Upper lobe of left lung (tissue), 6 donors: ENCODE results near the gene KNDC1. TPM values are rescaled to one million over a fixed set of nuclear protein-coding genes. Genes with fewer than 3 reads are reported as not detected.

Experiments used
- ATAC-seq, 2 donors: fragments of 200-7000 bp; cut with Tn5 transposase; one replicate each; pipeline ENCODE4 v1.9.1; 2022; ENCODE audit warnings: mild to moderate bottlenecking in 2 of 2, moderate library complexity in 2 of 2; ENCODE audit not compliant: low FRiP score in 2 of 2
- DNase-seq, 2 donors: peaks; one replicate each; pipeline ENCODE4 v3.0.0-alpha.2; 2019 to 2020
- H3K27ac ChIP-seq, 4 donors: fragments of 200-600 bp; sonication (generic); one replicate each; pipeline ENCODE4 v1.5.1; 2016 to 2019
- H3K27me3 ChIP-seq, 4 donors: fragments of 200-600 bp; sonication (generic); one replicate each; pipeline ENCODE4 v1.5.1; 2017 to 2019
- H3K36me3 ChIP-seq, 4 donors: fragments of 200-600 bp; sonication (generic); one replicate each; pipeline ENCODE4 v1.5.1; 2016 to 2019
- H3K4me1 ChIP-seq, 4 donors: fragments of 200-600 bp; sonication (generic); one replicate each; pipeline ENCODE4 v1.5.1; 2018 to 2019
- H3K4me3 ChIP-seq, 4 donors: fragments of 200-600 bp; sonication (generic); one replicate each; pipeline ENCODE4 v1.5.1; 2017 to 2019; ENCODE audit warnings: mild to moderate bottlenecking in 2 of 4, moderate library complexity in 1 of 4
- H3K9me3 ChIP-seq, 4 donors: fragments of 200-600 bp; sonication (generic); one replicate each; pipeline ENCODE4 v1.5.1; 2018 to 2019
- EP300 ChIP-seq, 4 donors: sonication (generic); formaldehyde crosslinking; IDR thresholded peaks; one replicate each; pipeline ENCODE4 v1.5.1; 2017; ENCODE audit warnings: antibody characterized with exemption in 4 of 4, control low read depth in 2 of 4
- POLR2A ChIP-seq, 4 donors: fragments of 450-650 bp; IDR thresholded peaks; one replicate each; pipeline ENCODE4 v1.5.1; 2016 to 2017; ENCODE audit warnings: antibody characterized with exemption in 4 of 4, mild to moderate bottlenecking in 2 of 4
- POLR2AphosphoS5 ChIP-seq, 2 donors: sonication (generic); formaldehyde crosslinking; IDR thresholded peaks; one replicate each; pipeline ENCODE4 v1.5.1; 2017; ENCODE audit warnings: antibody characterized with exemption in 2 of 2
- WGBS, 2 donors: methylation state at CpG; one replicate each; pipeline ENCODE4 v1.1.5; 2017 to 2018; 5-methylcytosine and 5-hydroxymethylcytosine counted together
- total RNA-seq, 6 donors: library from RNA; depleted of rRNA in 4 of 6; stranded (reverse); fragments of >200 nt in 4 of 6; gene quantifications; one replicate each; pipeline versions ENCODE4 v1.1.0 to v1.2.1, GENCODE V29; 2016 to 2021
- TF ChIP-seq, protein P1 (sequence below), 6 experiments: fragments of 450-650 bp in 4 of 6; fragments of 200-600 bp in 2 of 6; sonication (generic) in 2 of 6; IDR thresholded peaks; one replicate each; pipeline ENCODE4 v1.5.1; 2016 to 2019; ENCODE audit warnings: antibody characterized with exemption in 6 of 6
- donor health status: DM: no; HTN: no; CAD: no; lungs with moderate emphysema.
- donor health status: DM: no; HTN: yes; CAD: no; lungs with severe emphysema.

Gene KNDC1
- total RNA-seq, 6 donors from 2014 or later: 7.1 to 30.3 (median 15.5) TPM

DNA sequence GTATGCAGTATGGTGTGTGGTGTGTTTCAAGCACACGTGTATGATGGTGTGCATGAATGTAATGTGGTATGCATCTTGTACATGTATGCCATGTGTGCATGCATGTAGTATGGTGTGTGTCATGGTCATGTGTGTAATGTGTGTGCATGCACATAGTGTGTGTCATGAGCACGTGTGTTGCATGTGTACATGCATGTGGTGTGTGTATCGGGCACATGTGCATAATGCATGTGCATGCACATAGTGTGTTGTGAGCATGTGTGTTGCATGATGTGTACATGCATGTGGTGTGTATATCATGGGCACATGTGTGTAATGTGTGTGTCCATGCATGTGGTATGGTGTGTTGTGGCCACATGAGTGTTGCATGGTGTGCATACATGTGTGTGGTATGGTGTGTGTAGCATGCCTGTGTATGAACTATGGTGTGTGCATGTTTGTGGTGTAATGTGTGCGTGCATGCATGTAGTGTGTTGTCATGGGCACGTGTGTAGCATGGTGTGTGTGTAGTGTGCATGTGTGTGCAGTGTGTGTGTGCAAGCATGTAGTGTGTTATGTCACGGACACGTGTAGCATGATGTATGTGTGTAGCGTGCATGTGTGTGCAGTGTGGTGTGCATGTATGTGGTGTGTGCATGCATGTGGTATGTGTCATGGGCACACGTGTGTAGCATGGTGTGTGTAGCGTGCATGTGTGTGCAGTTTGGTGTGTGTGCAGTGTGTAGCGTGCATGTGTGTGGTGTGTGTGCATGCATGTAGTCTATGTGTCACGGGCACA is 17.6 kb downstream of the KNDC1 start:
- H3K36me3 ChIP-seq: no peaks in the 10 kb centered on the region
- no peak for DNase-seq
- H3K9me3 ChIP-seq: no peaks in the 10 kb centered on the region
- WGBS, 2 donors: 93 to 94% methylated on average over 12 of the region's 12 CpGs
- ATAC-seq: no peak
- no peak overlapping the region for H3K4me3 ChIP-seq
- no peaks in the 10 kb centered on the region for H3K27me3 ChIP-seq
- H3K4me1 ChIP-seq: no peaks in the 10 kb centered on the region
- TF ChIP-seq POLR2AphosphoS5 (IDR thresholded peaks at IDR 0.05) (no peak), EP300 (IDR thresholded peaks at IDR 0.05) (no peak), POLR2A (IDR thresholded peaks at IDR 0.05) (no peak)
- TF ChIP-seq, protein P1, sequence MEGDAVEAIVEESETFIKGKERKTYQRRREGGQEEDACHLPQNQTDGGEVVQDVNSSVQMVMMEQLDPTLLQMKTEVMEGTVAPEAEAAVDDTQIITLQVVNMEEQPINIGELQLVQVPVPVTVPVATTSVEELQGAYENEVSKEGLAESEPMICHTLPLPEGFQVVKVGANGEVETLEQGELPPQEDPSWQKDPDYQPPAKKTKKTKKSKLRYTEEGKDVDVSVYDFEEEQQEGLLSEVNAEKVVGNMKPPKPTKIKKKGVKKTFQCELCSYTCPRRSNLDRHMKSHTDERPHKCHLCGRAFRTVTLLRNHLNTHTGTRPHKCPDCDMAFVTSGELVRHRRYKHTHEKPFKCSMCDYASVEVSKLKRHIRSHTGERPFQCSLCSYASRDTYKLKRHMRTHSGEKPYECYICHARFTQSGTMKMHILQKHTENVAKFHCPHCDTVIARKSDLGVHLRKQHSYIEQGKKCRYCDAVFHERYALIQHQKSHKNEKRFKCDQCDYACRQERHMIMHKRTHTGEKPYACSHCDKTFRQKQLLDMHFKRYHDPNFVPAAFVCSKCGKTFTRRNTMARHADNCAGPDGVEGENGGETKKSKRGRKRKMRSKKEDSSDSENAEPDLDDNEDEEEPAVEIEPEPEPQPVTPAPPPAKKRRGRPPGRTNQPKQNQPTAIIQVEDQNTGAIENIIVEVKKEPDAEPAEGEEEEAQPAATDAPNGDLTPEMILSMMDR (IDR thresholded peaks at IDR 0.05): no peak
- H3K27ac ChIP-seq: no peak overlapping the region

- DNase-seq: peak in 1 of 2 donors; percentile 46
- H3K27ac ChIP-seq: no peak overlapping the region
- ATAC-seq: no peak
- no peaks in the 10 kb centered on the region for H3K4me1 ChIP-seq
- no peaks in the 10 kb centered on the region for H3K36me3 ChIP-seq
- TF ChIP-seq POLR2A (IDR thresholded peaks at IDR 0.05) (no peak), POLR2AphosphoS5 (IDR thresholded peaks at IDR 0.05) (no peak), EP300 (IDR thresholded peaks at IDR 0.05) (no peak)
- TF ChIP-seq, protein P1 (IDR thresholded peaks at IDR 0.05): no peak
- no peaks in the 10 kb centered on the region for H3K27me3 ChIP-seq
- no peaks in the 10 kb centered on the region for H3K9me3 ChIP-seq
- no peak overlapping the region for H3K4me3 ChIP-seq
- 93 to 94% methylated on average over 29 of the region's 29 CpGs for WGBS, 2 donors
Observed at GRCh38 chr10:133178357-133179127, 18.5 kb downstream of the KNDC1 start.

GRCh38 chr10:133179128-133179520 is 19.1 kb downstream of the KNDC1 start:
- H3K4me3 ChIP-seq: no peak overlapping the region
- 81 to 85% methylated on average over 10 to 11 of the region's 11 CpGs for WGBS, 2 donors
- H3K36me3 ChIP-seq: no peaks in the 10 kb centered on the region
- ATAC-seq (no peak), DNase-seq (peak in 1 of 2 donors; percentile 48)
- TF ChIP-seq, protein P1 (IDR thresholded peaks at IDR 0.05): no peak
- no peak for TF ChIP-seq EP300 (IDR thresholded peaks at IDR 0.05)
- no peak for TF ChIP-seq POLR2A (IDR thresholded peaks at IDR 0.05)
- no peak for TF ChIP-seq POLR2AphosphoS5 (IDR thresholded peaks at IDR 0.05)
- H3K27ac ChIP-seq: no peak overlapping the region
- no peaks in the 10 kb centered on the region for H3K4me1 ChIP-seq
- H3K9me3 ChIP-seq: no peaks in the 10 kb centered on the region
- no peaks in the 10 kb centered on the region for H3K27me3 ChIP-seq

- Histone ChIP-seq H3K27ac (no peak overlapping the region), H3K4me1 (no peaks in the 10 kb centered on the region), H3K27me3 (no peaks in the 10 kb centered on the region), H3K4me3 (no peak overlapping the region), H3K9me3 (no peaks in the 10 kb centered on the region), H3K36me3 (no peaks in the 10 kb centered on the region)
- ATAC-seq (no peak), DNase-seq (peak in 1 of 2 donors; percentile 81)
- TF ChIP-seq, protein P1 (IDR thresholded peaks at IDR 0.05): no peak
- TF ChIP-seq POLR2AphosphoS5 (IDR thresholded peaks at IDR 0.05): no peak
- no peak for TF ChIP-seq POLR2A (IDR thresholded peaks at IDR 0.05)
- no peak for TF ChIP-seq EP300 (IDR thresholded peaks at IDR 0.05)
- 85 to 86% methylated on average over 23 to 26 of the region's 26 CpGs for WGBS, 2 donors
Observed at GRCh38 chr10:133179651-133180050, 19.6 kb downstream of the KNDC1 start.
